Lower leg skin (tissue), 4 donors: ENCODE data around the gene SDK1. TPM values are rescaled to one million over a fixed set of nuclear protein-coding genes. Genes with fewer than 3 reads are reported as not detected.
A peak's percentile ranks its signal among the peaks of the same experiment; 100 is the strongest.

Source experiments
- DNase-seq, 2 donors: peaks; one replicate each; pipeline ENCODE4 v3.0.0-alpha.2; 2019; ENCODE audit warnings: low spot score in 2 of 2
- H3K4me3 ChIP-seq: fragments of 200-600 bp; sonication (generic); 2 replicates; pipeline ENCODE4 v1.5.1; 2017; ENCODE audit warnings: mild to moderate bottlenecking, low read depth; ENCODE audit not compliant: poor library complexity, severe bottlenecking
- CTCF ChIP-seq, 3 donors: fragments of 450-650 bp; IDR thresholded peaks; one replicate each; pipeline ENCODE4 v1.5.1; 2016; ENCODE audit warnings: antibody characterized with exemption in 3 of 3, mild to moderate bottlenecking in 3 of 3, moderate library complexity in 2 of 3
- POLR2A ChIP-seq, 2 donors: fragments of 450-650 bp; IDR thresholded peaks; one replicate each; pipeline ENCODE4 v1.6.1; 2016 to 2017; ENCODE audit warnings: antibody characterized with exemption in 2 of 2, mild to moderate bottlenecking in 1 of 2, moderate library complexity in 1 of 2
- WGBS, 2 donors: methylation state at CpG; one replicate each; pipeline ENCODE4 v1.1.5; 2018; 5-methylcytosine and 5-hydroxymethylcytosine counted together
- intact Hi-C: fragments of 100-400 bp; cut with DNase I; formaldehyde crosslinking; loops from one replicate; pipeline ENCODE4 v1.15.0; 2023; ENCODE audit warnings: low total_unique reads
- total RNA-seq, 4 donors: library from RNA; depleted of rRNA; stranded (reverse); fragments of >200 nt; gene quantifications; one replicate each; pipeline ENCODE4 v1.1.0, GENCODE V29; 2016

SDK1 gene
- total RNA-seq, 4 donors from 2014 or later = 1.9 to 7.2 (median 5.1) TPM

DNA sequence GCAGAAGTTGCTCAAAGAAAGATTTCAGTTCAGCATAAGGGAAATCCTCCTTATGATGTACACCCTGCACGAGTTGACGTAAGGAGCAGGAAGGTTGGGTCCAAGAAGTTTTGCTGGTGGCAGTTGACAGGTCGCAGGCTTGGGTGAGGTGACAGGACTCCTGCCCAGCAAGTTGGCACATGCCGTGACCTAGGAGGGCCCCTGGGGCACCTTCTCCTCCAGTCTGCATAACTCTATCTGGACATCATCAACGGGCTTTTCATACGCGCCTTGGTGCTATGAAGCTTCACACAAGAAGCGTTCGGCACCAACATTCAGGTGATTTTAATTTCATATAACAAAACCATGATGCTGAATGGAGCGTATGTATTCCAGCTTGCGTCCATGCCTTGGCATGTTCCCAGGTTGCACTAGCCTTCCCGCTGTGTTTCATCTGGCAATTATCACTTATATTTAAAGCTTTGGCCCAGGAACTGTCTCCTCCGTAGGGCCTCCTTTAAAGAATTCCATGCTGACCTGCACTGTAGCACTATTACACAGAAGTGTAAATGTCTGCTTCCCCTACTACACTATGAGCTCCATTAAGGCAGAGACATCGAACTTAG lies 729.4 kb downstream of the SDK1 start:
- WGBS, 2 donors = 70 to 74% methylated on average over 14 of the region's 14 CpGs
- no peak overlapping the region for H3K4me3 ChIP-seq
- DNase-seq = peak in 1 of 2 donors; percentile 18
- no peak for TF ChIP-seq POLR2A (IDR thresholded peaks at IDR 0.05)
- TF ChIP-seq CTCF (IDR thresholded peaks at IDR 0.05) = no peak
- intact Hi-C loops = no loop called here

DNA sequence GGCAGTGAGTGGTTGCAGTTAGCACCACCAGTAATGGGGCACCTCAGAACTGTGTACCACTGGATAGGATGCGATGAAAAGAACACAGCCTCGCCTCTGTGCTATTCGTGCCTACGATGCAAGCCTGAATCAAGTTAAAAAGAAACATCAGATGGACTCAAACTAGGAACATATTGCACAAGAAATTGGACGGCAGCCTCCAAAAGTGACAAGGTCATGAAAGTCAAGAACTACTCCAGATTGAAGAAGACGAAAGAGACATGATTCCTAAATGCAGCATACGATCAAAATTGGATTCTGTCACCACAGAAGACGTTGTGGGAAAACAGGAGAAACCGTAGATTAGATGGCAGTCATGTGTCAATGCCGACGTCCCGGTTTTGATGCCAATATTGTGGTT lies 732.9 kb downstream of the SDK1 start:
- WGBS, 2 donors = 69 to 72% methylated on average over 12 of the region's 12 CpGs

GRCh38 chr7:4037308-4037707 lies 736.3 kb downstream of the SDK1 start:
- WGBS, 2 donors = 95 to 97% methylated on average over 4 of the region's 4 CpGs
- DNase-seq = no peak
- TF ChIP-seq CTCF (IDR thresholded peaks at IDR 0.05) (no peak), POLR2A (IDR thresholded peaks at IDR 0.05) (no peak)
- intact Hi-C loops = no loop called here
- no peak overlapping the region for H3K4me3 ChIP-seq

More for the DNA sequence above, 732.9 kb downstream of the SDK1 start:
- peak in 1 of 2 donors; percentile 45 for DNase-seq
- H3K4me3 ChIP-seq = no peak overlapping the region
- intact Hi-C loops = no loop called here
- TF ChIP-seq CTCF (IDR thresholded peaks at IDR 0.05) = no peak
- no peak for TF ChIP-seq POLR2A (IDR thresholded peaks at IDR 0.05)

DNA sequence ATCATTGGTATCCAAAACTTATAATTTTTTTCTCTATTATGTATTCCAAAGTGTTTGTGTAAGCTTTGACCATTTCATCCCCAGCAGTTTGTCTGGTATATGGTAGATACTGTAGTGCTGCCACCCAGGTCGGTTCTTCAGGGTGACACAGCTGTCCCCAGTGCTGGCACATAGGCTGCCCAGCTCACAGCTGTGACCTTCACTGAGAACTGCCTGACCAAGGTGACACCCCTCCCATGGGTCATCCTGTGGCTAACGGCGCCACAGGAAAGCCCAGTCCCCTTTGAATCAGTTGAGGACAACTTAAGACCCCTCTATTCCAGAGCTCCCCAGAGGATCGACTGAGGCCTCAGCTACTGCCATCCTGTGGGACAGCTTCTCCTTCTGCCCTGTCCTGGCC lies 736.8 kb downstream of the SDK1 start:
- no peak for DNase-seq
- 84 to 85% methylated on average over 4 of the region's 4 CpGs for WGBS, 2 donors
- intact Hi-C loops = no loop called here

DNA sequence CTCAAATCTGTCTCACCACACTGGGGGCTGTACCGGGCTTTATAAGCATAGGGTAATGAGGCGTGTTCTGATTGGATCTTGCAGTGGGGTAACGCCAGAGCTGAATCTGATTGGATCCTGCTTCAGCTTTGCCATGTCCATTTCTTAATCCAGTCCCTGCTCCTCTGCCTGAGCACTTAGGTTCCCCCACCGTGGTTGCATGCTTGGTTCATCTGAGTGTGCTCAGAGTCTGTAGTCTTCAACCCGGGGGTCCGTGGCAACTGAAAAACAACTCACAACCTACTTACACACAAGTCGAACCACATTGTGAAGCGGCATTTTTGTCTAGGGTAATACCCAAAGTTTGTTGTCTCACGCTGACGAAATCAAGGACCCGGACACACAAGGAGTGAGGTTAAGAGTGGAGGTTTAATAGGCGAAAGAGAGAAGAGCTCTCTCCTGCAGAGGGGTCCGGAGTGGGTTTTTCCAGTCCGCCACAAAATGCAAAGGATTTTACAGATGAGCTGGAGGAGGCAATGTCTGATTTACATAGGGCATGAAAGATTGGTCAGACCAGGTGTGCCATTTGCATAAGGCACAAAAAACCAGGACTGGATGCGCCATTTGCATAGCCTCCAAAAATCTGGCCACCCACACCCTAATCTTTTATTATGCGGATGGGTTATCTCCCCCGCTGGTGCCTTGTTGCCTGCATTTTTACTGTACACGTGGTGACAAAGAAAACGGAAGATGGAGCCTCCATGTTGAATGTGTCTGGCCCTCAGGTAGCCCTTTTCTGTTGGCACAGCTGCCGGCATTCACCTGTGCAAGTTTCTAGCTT lies 739.3 kb downstream of the SDK1 start:
- no peak overlapping the region for H3K4me3 ChIP-seq
- TF ChIP-seq CTCF (IDR thresholded peaks at IDR 0.05) (no peak), POLR2A (IDR thresholded peaks at IDR 0.05) (no peak)
- 89 to 92% methylated on average over 20 of the region's 20 CpGs for WGBS, 2 donors
- DNase-seq = no peak
- intact Hi-C loops = no loop called here

More for the DNA sequence above, 736.8 kb downstream of the SDK1 start:
- no peak overlapping the region for H3K4me3 ChIP-seq
- no peak for TF ChIP-seq CTCF (IDR thresholded peaks at IDR 0.05)
- TF ChIP-seq POLR2A (IDR thresholded peaks at IDR 0.05) = no peak
